Stomach (tissue), 4 donors: Measurements from ENCODE around the gene TTLL12.

ENCODE experiments used
- POLR2A ChIP-seq, 4 donors: fragments of 450-650 bp; IDR thresholded peaks; one replicate each; pipeline ENCODE4 v1.6.1; 2016; ENCODE audit warnings: antibody characterized with exemption in 4 of 4, control low read depth in 2 of 4, mild to moderate bottlenecking in 1 of 4, moderate library complexity in 1 of 4
- POLR2AphosphoS5 ChIP-seq, 3 donors: sonication (generic); formaldehyde crosslinking; IDR thresholded peaks; one replicate each; pipeline ENCODE4 v1.6.1; 2016; ENCODE audit warnings: antibody characterized with exemption in 3 of 3
- TF ChIP-seq, protein P1 (sequence below), 7 experiments: fragments of 450-650 bp in 4 of 7; fragments of 200-600 bp in 3 of 7; sonication (generic) in 3 of 7; IDR thresholded peaks; one replicate each; pipeline ENCODE4 v1.5.1; 2016 to 2019; ENCODE audit warnings: antibody characterized with exemption in 7 of 7, control low read depth in 2 of 7, mild to moderate bottlenecking in 1 of 7

DNA sequence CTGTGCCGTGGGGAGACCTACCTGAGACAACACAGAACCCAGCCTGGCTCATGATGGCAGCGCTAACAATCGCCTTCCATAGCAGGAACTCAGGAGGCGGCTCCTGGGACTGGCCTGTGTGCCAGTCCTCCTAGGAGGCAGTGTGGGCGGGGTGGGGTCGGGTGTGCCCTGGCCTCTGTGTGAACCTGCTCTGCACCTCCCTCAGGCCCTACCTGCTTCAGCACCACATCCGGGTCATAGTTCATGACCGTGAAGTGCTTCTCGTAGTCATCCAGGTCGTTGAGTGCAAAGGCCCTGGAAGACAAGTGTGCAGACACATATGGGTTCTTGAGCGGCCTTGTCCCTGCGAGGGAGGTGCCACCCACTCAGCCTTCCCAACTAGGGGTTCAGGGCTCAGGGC, 15.3 kb downstream of the TTLL12 start:
- TF ChIP-seq POLR2AphosphoS5 (IDR thresholded peaks at IDR 0.05): peak in 1 of 3 donors; percentile 3
- TF ChIP-seq, protein P1, sequence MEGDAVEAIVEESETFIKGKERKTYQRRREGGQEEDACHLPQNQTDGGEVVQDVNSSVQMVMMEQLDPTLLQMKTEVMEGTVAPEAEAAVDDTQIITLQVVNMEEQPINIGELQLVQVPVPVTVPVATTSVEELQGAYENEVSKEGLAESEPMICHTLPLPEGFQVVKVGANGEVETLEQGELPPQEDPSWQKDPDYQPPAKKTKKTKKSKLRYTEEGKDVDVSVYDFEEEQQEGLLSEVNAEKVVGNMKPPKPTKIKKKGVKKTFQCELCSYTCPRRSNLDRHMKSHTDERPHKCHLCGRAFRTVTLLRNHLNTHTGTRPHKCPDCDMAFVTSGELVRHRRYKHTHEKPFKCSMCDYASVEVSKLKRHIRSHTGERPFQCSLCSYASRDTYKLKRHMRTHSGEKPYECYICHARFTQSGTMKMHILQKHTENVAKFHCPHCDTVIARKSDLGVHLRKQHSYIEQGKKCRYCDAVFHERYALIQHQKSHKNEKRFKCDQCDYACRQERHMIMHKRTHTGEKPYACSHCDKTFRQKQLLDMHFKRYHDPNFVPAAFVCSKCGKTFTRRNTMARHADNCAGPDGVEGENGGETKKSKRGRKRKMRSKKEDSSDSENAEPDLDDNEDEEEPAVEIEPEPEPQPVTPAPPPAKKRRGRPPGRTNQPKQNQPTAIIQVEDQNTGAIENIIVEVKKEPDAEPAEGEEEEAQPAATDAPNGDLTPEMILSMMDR (IDR thresholded peaks at IDR 0.05): no peak
- no peak for TF ChIP-seq POLR2A (IDR thresholded peaks at IDR 0.05)
